HG03342 (cell line): Measurements from ENCODE around the gene TMEM18.

Experiments
- ATAC-seq: cut with Tn5 transposase; IDR thresholded peaks from one replicate; pipeline ENCODE4 v1.9.1; 2021; ENCODE audit warnings: mild to moderate bottlenecking, moderate library complexity; ENCODE audit not compliant: unreplicated experiment

The TMEM18 gene

GRCh38 chr2:673615-674320 is 3.4 kb downstream of the TMEM18 start:
- no peak for ATAC-seq

- ATAC-seq = no peak
Observed at GRCh38 chr2:673016-673415, 4.2 kb downstream of the TMEM18 start.

- no peak for ATAC-seq
Observed at GRCh38 chr2:672606-672905, 4.7 kb downstream of the TMEM18 start.

GRCh38 chr2:671787-672605 is 5.2 kb downstream of the TMEM18 start:
- ATAC-seq = no peak

- ATAC-seq = no peak
Observed at GRCh38 chr2:671072-671471, 6.1 kb downstream of the TMEM18 start.

- ATAC-seq = no peak
Observed at GRCh38 chr2:670637-671036, 6.6 kb downstream of the TMEM18 start.

GRCh38 chr2:669323-669722 is 7.9 kb downstream of the TMEM18 start:
- no peak for ATAC-seq

GRCh38 chr2:668000-668398 is 9.2 kb downstream of the TMEM18 start:
- no peak for ATAC-seq

GRCh38 chr2:667332-667999 is 9.7 kb downstream of the TMEM18 start:
- ATAC-seq = peak; percentile 62

- no peak for ATAC-seq
Observed at GRCh38 chr2:666441-666840, 10.8 kb downstream of the TMEM18 start.

- ATAC-seq = no peak
Observed at GRCh38 chr2:665340-666073, 11.7 kb downstream of the TMEM18 start.

- no peak for ATAC-seq
Observed at GRCh38 chr2:664063-664462, 13.1 kb downstream of the TMEM18 start.

- ATAC-seq = no peak
Observed at GRCh38 chr2:663221-663620, 14.0 kb downstream of the TMEM18 start.

GRCh38 chr2:661360-661635 is 15.9 kb downstream of the TMEM18 start:
- ATAC-seq = no peak

- no peak for ATAC-seq
Observed at GRCh38 chr2:660586-661359, 16.4 kb downstream of the TMEM18 start.

GRCh38 chr2:660029-660428 is 17.2 kb downstream of the TMEM18 start:
- no peak for ATAC-seq

GRCh38 chr2:658426-658825 is 18.8 kb downstream of the TMEM18 start:
- no peak for ATAC-seq

- no peak for ATAC-seq
Observed at GRCh38 chr2:657766-658165, 19.4 kb downstream of the TMEM18 start.

GRCh38 chr2:656676-657075 is 20.5 kb downstream of the TMEM18 start:
- ATAC-seq = no peak

GRCh38 chr2:655626-656025 is 21.6 kb downstream of the TMEM18 start:
- no peak for ATAC-seq

GRCh38 chr2:654896-655295 is 22.3 kb downstream of the TMEM18 start:
- ATAC-seq = no peak
